HCT116 (cell line): ENCODE results near the gene PITPNC1. TPM values are rescaled to one million over a fixed set of nuclear protein-coding genes. Genes with fewer than 3 reads are reported as not detected.

Source experiments
- ATAC-seq: fragments of 200-7000 bp; cut with Tn5 transposase; 2 replicates; pipeline ENCODE4 v1.9.1; 2020; ENCODE audit warnings: mild to moderate bottlenecking, moderate library complexity
- BruUV-seq: library from RNA; stranded (reverse); fragments of 400-500 nt; replicated peaks from 2 replicates; lab custom pipeline; 2021; lab: Mats Ljungman, UMichigan
- CTCF ChIA-PET: fragments of 300-600 bp; sonication (Branson Sonifier 250); formaldehyde crosslinking; loops from one replicate; lab custom pipeline; 2021; ENCODE audit warnings: antibody characterized with exemption; lab: Charles Lee
- POLR2A ChIA-PET: fragments of 300-600, 350-600 bp; sonication (Branson Sonifier 250); formaldehyde crosslinking; loops from one replicate; lab custom pipeline; 2021; ENCODE audit warnings: antibody characterized with exemption; lab: Charles Lee
- RAD21 ChIA-PET, 2 experiments: fragments of 300-600 bp; sonication (Branson Sonifier 250); formaldehyde crosslinking; loops; one replicate each; lab custom pipeline; 2023; ENCODE audit warnings: low total read pairs in 2 of 2; ENCODE audit not compliant: uncharacterized antibody in 2 of 2, unreplicated experiment in 2 of 2, low non-redundant PET in 1 of 2; lab: Charles Lee
- DNase-seq: peaks from one replicate; pipeline ENCODE4 v3.0.0-alpha.2; 2010; ENCODE audit warnings: low read depth, low spot score
- H2AFZ ChIP-seq: fragments of 200-600 bp; shearing (Covaris generic), sonication (generic); 2 replicates; pipeline ENCODE4 v1.6.1; 2017; ENCODE audit warnings: low read depth, mixed run types, mixed read lengths, antibody characterized with exemption, low read length; ENCODE audit not compliant: poor library complexity, severe bottlenecking
- H3K27ac ChIP-seq: 2 replicates; pipeline ENCODE4 v1.5.1; 2012; ENCODE audit warnings: low read depth, low read length
- H3K27me3 ChIP-seq: fragments of 200-600 bp; sonication (generic); 2 replicates; pipeline ENCODE4 v1.6.1; 2016; ENCODE audit warnings: mixed run types, low read length, mixed read lengths; ENCODE audit not compliant: insufficient read depth
- H3K36me3 ChIP-seq, 2 experiments: fragments of 200-500 bp in 1 of 2; fragments of 200-600 bp in 1 of 2; sonication (Bioruptor generic) in 1 of 2; sonication (generic) in 1 of 2; 2 replicates each; pipeline versions ENCODE4 v1.5.1 to v1.6.1; 2014 to 2016; ENCODE audit warnings: low read length in 2 of 2, inconsistent platforms in 1 of 2, mixed read lengths in 1 of 2, mixed run types in 1 of 2; ENCODE audit not compliant: insufficient read depth in 2 of 2, control insufficient read depth in 1 of 2
- H3K4me1 ChIP-seq, 2 experiments: fragments of 200-600 bp in 1 of 2; sonication (generic) in 1 of 2; 2 replicates each; pipeline versions ENCODE4 v1.5.1 to v1.6.1; 2012 to 2017; ENCODE audit warnings: low read length in 2 of 2, inconsistent platforms in 1 of 2, mild to moderate bottlenecking in 1 of 2, mixed read lengths in 1 of 2, mixed run types in 1 of 2, moderate library complexity in 1 of 2; ENCODE audit not compliant: insufficient read depth in 2 of 2, control insufficient read depth in 1 of 2
- H3K4me2 ChIP-seq: fragments of 200-600 bp; sonication (generic); 2 replicates; pipeline ENCODE4 v1.6.1; 2017; ENCODE audit warnings: mixed run types, low read length, mixed read lengths
- H3K4me3 ChIP-seq, 2 experiments: fragments of 200-600 bp in 1 of 2; sonication (generic) in 1 of 2; replicated peaks in 1 of 2; 2 replicates each; pipeline ENCODE4 v1.5.1; 2011 to 2016; ENCODE audit warnings: low read length in 2 of 2, control low read depth in 1 of 2, low read depth in 1 of 2, mild to moderate bottlenecking in 1 of 2, mixed read lengths in 1 of 2, mixed run types in 1 of 2
- H3K79me2 ChIP-seq: fragments of 200-600 bp; sonication (generic); 2 replicates; pipeline ENCODE4 v1.6.1; 2017; ENCODE audit warnings: mild to moderate bottlenecking, mixed run types, low read length, moderate library complexity, mixed read lengths; ENCODE audit not compliant: insufficient read depth
- H3K9ac ChIP-seq: fragments of 200-600 bp; sonication (generic); 2 replicates; pipeline ENCODE4 v1.6.1; 2016; ENCODE audit warnings: low read length, mixed read lengths
- H3K9me2 ChIP-seq: fragments of 200-600 bp; sonication (generic), shearing (Covaris generic); 2 replicates; pipeline ENCODE4 v1.6.1; 2017; ENCODE audit warnings: mixed run types, mild to moderate bottlenecking, moderate library complexity; ENCODE audit not compliant: insufficient read depth
- H3K9me3 ChIP-seq, 2 experiments: fragments of 200-500 bp in 1 of 2; fragments of 200-600 bp in 1 of 2; sonication (Bioruptor generic) in 1 of 2; sonication (generic) in 1 of 2; 2 replicates each; pipeline ENCODE4 v1.6.1; 2014 to 2017; ENCODE audit warnings: low read length in 2 of 2, mixed read lengths in 2 of 2, inconsistent platforms in 1 of 2, low read depth in 1 of 2, mild to moderate bottlenecking in 1 of 2, mixed run types in 1 of 2, moderate library complexity in 1 of 2; ENCODE audit not compliant: control insufficient read depth in 1 of 2, insufficient read depth in 1 of 2
- H4K20me1 ChIP-seq: fragments of 200-600 bp; sonication (generic), shearing (Covaris generic); 2 replicates; pipeline ENCODE4 v1.6.1; 2017; ENCODE audit warnings: mixed run types, mild to moderate bottlenecking, moderate library complexity; ENCODE audit not compliant: insufficient read depth
- CEBPB ChIP-seq: IDR thresholded peaks from 2 replicates; pipeline ENCODE4 v1.6.1; 2012; ENCODE audit warnings: low read depth
- ELF1 ChIP-seq: IDR thresholded peaks from 2 replicates; pipeline ENCODE4 v1.6.1; 2012; ENCODE audit warnings: low read depth, borderline replicate concordance
- EZH2 ChIP-seq: fragments of 200-600 bp; sonication (generic); IDR thresholded peaks from 2 replicates; pipeline ENCODE4 v1.6.1; 2017; ENCODE audit warnings: antibody characterized with exemption, mixed run types
- EZH2phosphoT487 ChIP-seq: fragments of 200-600 bp; IDR thresholded peaks from 2 replicates; pipeline ENCODE4 v1.6.1; 2018; ENCODE audit warnings: antibody characterized with exemption, borderline replicate concordance
- FOSL1 ChIP-seq: IDR thresholded peaks from 2 replicates; pipeline ENCODE4 v1.6.1; 2012; ENCODE audit warnings: low read depth
- JUND ChIP-seq: IDR thresholded peaks from 2 replicates; pipeline ENCODE4 v1.6.1; 2012
- POLR2A ChIP-seq: IDR thresholded peaks from 2 replicates; pipeline ENCODE4 v1.7.0; 2011; ENCODE audit warnings: borderline replicate concordance; ENCODE audit not compliant: insufficient read depth, insufficient read length; ENCODE audit errors: extremely low read depth
- POLR2AphosphoS5 ChIP-seq: IDR thresholded peaks from 2 replicates; pipeline ENCODE4 v1.6.1; 2011; ENCODE audit warnings: mild to moderate bottlenecking, low read depth, low read length, moderate library complexity
- RAD21 ChIP-seq: IDR thresholded peaks from 2 replicates; pipeline ENCODE4 v1.6.1; 2012; ENCODE audit warnings: low read depth, mild to moderate bottlenecking
- SIN3A ChIP-seq: IDR thresholded peaks from 2 replicates; pipeline ENCODE4 v1.6.1; 2012; ENCODE audit warnings: low read depth
- SP1 ChIP-seq: IDR thresholded peaks from 2 replicates; pipeline ENCODE4 v1.6.1; 2012; ENCODE audit warnings: low read depth
- SRF ChIP-seq: IDR thresholded peaks from 2 replicates; pipeline ENCODE4 v1.6.1; 2012; ENCODE audit warnings: low read depth
- TCF7L2 ChIP-seq: IDR thresholded peaks from 2 replicates; pipeline ENCODE4 v1.7.0; 2011; ENCODE audit warnings: borderline replicate concordance, inconsistent platforms; ENCODE audit not compliant: insufficient read depth, insufficient read length; ENCODE audit errors: extremely low read depth
- YY1 ChIP-seq: IDR thresholded peaks from 2 replicates; pipeline ENCODE4 v1.6.1; 2011; ENCODE audit warnings: low read length, low read depth, moderate library complexity, mild to moderate bottlenecking; ENCODE audit not compliant: insufficient replicate concordance; ENCODE audit errors: extremely low read depth
- ZNF274 ChIP-seq: fragments of 200-500 bp; sonication (Bioruptor generic); IDR thresholded peaks from 2 replicates; pipeline ENCODE4 v1.6.1; 2014; ENCODE audit warnings: mild to moderate bottlenecking, low read depth, low read length, inconsistent platforms
- intact Hi-C: fragments of 100-400 bp; cut with micrococcal nuclease; formaldehyde crosslinking; loops from 2 replicates; pipeline ENCODE4 v1.10.0; 2022
- total RNA-seq: library from RNA; stranded (reverse); gene quantifications from one replicate; pipeline ENCODE4 v1.2.1, GENCODE V29; 2021; ENCODE audit not compliant: unreplicated experiment
- TF ChIP-seq, protein P1 (sequence below): IDR thresholded peaks from 2 replicates; pipeline ENCODE4 v1.6.1; 2012; ENCODE audit warnings: low read depth
- TF ChIP-seq, protein P2 (sequence below), 3 experiments: fragments of 200-600 bp in 1 of 3; sonication (generic) in 1 of 3; IDR thresholded peaks in 2 of 3; conservative IDR thresholded peaks in 1 of 3; 2 replicates each; pipeline ENCODE4 v1.5.1; 2012 to 2017; ENCODE audit warnings: low read depth in 2 of 3, low read length in 2 of 3, antibody characterized with exemption in 1 of 3, borderline replicate concordance in 1 of 3, control low read depth in 1 of 3, mild to moderate bottlenecking in 1 of 3, mixed read lengths in 1 of 3, mixed run types in 1 of 3, moderate library complexity in 1 of 3; ENCODE audit not compliant: insufficient read depth in 1 of 3

Gene PITPNC1
- total RNA-seq, 1 experiment from 2014 or later, result 41.9 TPM

GRCh38 chr17:67671493-67671892 lies 294.4 kb downstream of the PITPNC1 start:
- H3K27ac ChIP-seq, result no peak overlapping the region
- ChIA-PET CTCF (no interaction called here), RAD21 (no interaction called here), POLR2A (no interaction called here)
- H3K36me3 ChIP-seq, result no peaks in the 10 kb centered on the region
- H3K79me2 ChIP-seq, result no peaks in the 10 kb centered on the region
- no peak for ATAC-seq
- intact Hi-C loops, result no loop called here
- no peak overlapping the region for H3K9ac ChIP-seq
- no peaks in the 10 kb centered on the region for H3K9me2 ChIP-seq
- H3K4me1 ChIP-seq, result peaks cover 5% of the 10 kb centered on the region in 2 experiments; a peak in 3 of 4 replicates
- no TSS peak for BruUV-seq
- H3K27me3 ChIP-seq, result no peaks in the 10 kb centered on the region
- no peak for DNase-seq
- H2AFZ ChIP-seq, result no peak overlapping the region
- H3K9me3 ChIP-seq, result no peaks in the 10 kb centered on the region
- H3K4me2 ChIP-seq, result no peak overlapping the region
- no peaks in the 10 kb centered on the region for H4K20me1 ChIP-seq
- no peak for TF ChIP-seq ZNF274
- no peak for TF ChIP-seq EZH2
- TF ChIP-seq SP1, result no peak
- no peak for TF ChIP-seq CEBPB
- TF ChIP-seq FOSL1, result no peak
- TF ChIP-seq, protein P1, sequence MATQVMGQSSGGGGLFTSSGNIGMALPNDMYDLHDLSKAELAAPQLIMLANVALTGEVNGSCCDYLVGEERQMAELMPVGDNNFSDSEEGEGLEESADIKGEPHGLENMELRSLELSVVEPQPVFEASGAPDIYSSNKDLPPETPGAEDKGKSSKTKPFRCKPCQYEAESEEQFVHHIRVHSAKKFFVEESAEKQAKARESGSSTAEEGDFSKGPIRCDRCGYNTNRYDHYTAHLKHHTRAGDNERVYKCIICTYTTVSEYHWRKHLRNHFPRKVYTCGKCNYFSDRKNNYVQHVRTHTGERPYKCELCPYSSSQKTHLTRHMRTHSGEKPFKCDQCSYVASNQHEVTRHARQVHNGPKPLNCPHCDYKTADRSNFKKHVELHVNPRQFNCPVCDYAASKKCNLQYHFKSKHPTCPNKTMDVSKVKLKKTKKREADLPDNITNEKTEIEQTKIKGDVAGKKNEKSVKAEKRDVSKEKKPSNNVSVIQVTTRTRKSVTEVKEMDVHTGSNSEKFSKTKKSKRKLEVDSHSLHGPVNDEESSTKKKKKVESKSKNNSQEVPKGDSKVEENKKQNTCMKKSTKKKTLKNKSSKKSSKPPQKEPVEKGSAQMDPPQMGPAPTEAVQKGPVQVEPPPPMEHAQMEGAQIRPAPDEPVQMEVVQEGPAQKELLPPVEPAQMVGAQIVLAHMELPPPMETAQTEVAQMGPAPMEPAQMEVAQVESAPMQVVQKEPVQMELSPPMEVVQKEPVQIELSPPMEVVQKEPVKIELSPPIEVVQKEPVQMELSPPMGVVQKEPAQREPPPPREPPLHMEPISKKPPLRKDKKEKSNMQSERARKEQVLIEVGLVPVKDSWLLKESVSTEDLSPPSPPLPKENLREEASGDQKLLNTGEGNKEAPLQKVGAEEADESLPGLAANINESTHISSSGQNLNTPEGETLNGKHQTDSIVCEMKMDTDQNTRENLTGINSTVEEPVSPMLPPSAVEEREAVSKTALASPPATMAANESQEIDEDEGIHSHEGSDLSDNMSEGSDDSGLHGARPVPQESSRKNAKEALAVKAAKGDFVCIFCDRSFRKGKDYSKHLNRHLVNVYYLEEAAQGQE, result no peak
- TF ChIP-seq SIN3A, result no peak
- TF ChIP-seq JUND, result no peak
- no peak for TF ChIP-seq SRF
- no peak for TF ChIP-seq RAD21
- TF ChIP-seq TCF7L2, result no peak
- no peak for TF ChIP-seq ELF1
- TF ChIP-seq EZH2phosphoT487, result no peak
- TF ChIP-seq YY1, result no peak
- no peak for TF ChIP-seq POLR2AphosphoS5
- no peak for TF ChIP-seq POLR2A
- TF ChIP-seq, protein P2, sequence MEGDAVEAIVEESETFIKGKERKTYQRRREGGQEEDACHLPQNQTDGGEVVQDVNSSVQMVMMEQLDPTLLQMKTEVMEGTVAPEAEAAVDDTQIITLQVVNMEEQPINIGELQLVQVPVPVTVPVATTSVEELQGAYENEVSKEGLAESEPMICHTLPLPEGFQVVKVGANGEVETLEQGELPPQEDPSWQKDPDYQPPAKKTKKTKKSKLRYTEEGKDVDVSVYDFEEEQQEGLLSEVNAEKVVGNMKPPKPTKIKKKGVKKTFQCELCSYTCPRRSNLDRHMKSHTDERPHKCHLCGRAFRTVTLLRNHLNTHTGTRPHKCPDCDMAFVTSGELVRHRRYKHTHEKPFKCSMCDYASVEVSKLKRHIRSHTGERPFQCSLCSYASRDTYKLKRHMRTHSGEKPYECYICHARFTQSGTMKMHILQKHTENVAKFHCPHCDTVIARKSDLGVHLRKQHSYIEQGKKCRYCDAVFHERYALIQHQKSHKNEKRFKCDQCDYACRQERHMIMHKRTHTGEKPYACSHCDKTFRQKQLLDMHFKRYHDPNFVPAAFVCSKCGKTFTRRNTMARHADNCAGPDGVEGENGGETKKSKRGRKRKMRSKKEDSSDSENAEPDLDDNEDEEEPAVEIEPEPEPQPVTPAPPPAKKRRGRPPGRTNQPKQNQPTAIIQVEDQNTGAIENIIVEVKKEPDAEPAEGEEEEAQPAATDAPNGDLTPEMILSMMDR (IDR thresholded peaks at IDR 0.05 in 2 of 3, conservative IDR thresholded peaks at IDR 0.05 in 1 of 3; ENCODE audit: borderline replicate concordance in 1 of 3, insufficient read depth in 1 of 3, low read depth in 2 of 3, low read length in 2 of 3), result no peak
- H3K4me3 ChIP-seq, result no peak overlapping the region
